SH-SY5Y (cell line): ENCODE results near the gene CTIF.

Source experiments
- GATA2 ChIP-seq: IDR thresholded peaks from 2 replicates; pipeline ENCODE4 v1.6.1; 2011; ENCODE audit warnings: mild to moderate bottlenecking, low read depth, low read length
- GATA3 ChIP-seq: IDR thresholded peaks from 2 replicates; pipeline ENCODE4 v1.6.1; 2011; ENCODE audit warnings: low read depth, mild to moderate bottlenecking, low read length, moderate library complexity

DNA sequence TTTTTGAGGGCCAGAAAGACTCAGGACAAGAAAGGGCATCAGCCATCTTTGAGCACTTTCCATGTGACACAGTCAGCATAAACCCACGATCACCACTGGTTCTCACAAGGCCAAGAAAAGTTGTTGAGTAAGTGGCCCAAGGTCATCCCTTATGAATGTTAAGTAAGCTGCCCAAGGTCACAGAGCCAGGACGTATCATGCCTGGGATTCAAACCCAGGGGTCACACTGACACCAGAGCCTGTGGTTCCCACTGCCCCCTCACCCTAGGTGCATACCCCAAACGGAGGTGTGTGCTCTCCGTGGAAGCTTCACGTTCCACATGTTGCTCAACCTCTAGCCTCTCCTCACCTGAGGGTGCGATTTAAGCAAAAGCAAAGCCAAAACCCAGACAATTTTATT is 2.3 kb upstream of the CTIF start:
- TF ChIP-seq GATA3 (no peak), GATA2 (no peak)
